ENCODE results near the gene SKAP1.

SKAP1 gene

GRCh38 chr17:48148029-48148770 is 281.8 kb downstream of the SKAP1 start:
- DNase-seq (ENCODE audit: low read depth in 2 of 2) = no peak

- no peak for DNase-seq (ENCODE audit: low read depth in 2 of 2)
Measured at GRCh38 chr17:48144976-48145798, 284.8 kb downstream of the SKAP1 start.

- no peak for DNase-seq (ENCODE audit: low read depth in 2 of 2)
Measured at GRCh38 chr17:48144231-48144630, 285.8 kb downstream of the SKAP1 start.

GRCh38 chr17:48143629-48144028 is 286.4 kb downstream of the SKAP1 start:
- DNase-seq (ENCODE audit: low read depth in 2 of 2) = no peak

- DNase-seq (ENCODE audit: low read depth in 2 of 2) = no peak
Measured at GRCh38 chr17:48139944-48140343, 290.1 kb downstream of the SKAP1 start.

- no peak for DNase-seq (ENCODE audit: low read depth in 2 of 2)
Measured at GRCh38 chr17:48137656-48138055, 292.4 kb downstream of the SKAP1 start.

- no peak for DNase-seq (ENCODE audit: low read depth in 2 of 2)
Measured at GRCh38 chr17:48134912-48135480, 295.0 kb downstream of the SKAP1 start.

- no peak for DNase-seq (ENCODE audit: low read depth in 2 of 2)
Measured at GRCh38 chr17:48132385-48132784, 297.6 kb downstream of the SKAP1 start.

- DNase-seq (ENCODE audit: low read depth in 2 of 2) = no peak
Measured at GRCh38 chr17:48131216-48131824, 298.7 kb downstream of the SKAP1 start.

GRCh38 chr17:48129981-48130380 is 300.0 kb downstream of the SKAP1 start:
- DNase-seq (ENCODE audit: low read depth in 2 of 2) = no peak

GRCh38 chr17:48128400-48128799 is 301.6 kb downstream of the SKAP1 start:
- no peak for DNase-seq (ENCODE audit: low read depth in 2 of 2)

- no peak for DNase-seq (ENCODE audit: low read depth in 2 of 2)
Measured at GRCh38 chr17:48127371-48128051, 302.5 kb downstream of the SKAP1 start.

- DNase-seq (ENCODE audit: low read depth in 2 of 2) = no peak
Measured at GRCh38 chr17:48126532-48126850, 303.5 kb downstream of the SKAP1 start.

- DNase-seq (ENCODE audit: low read depth in 2 of 2) = no peak
Measured at GRCh38 chr17:48125829-48126531, 304.0 kb downstream of the SKAP1 start.

- DNase-seq (ENCODE audit: low read depth in 2 of 2) = no peak
Measured at GRCh38 chr17:48123776-48124388, 306.1 kb downstream of the SKAP1 start.

- DNase-seq (ENCODE audit: low read depth in 2 of 2) = no peak
Measured at GRCh38 chr17:48123111-48123510, 306.9 kb downstream of the SKAP1 start.

- no peak for DNase-seq (ENCODE audit: low read depth in 2 of 2)
Measured at GRCh38 chr17:48122665-48123045, 307.4 kb downstream of the SKAP1 start.

- no peak for DNase-seq (ENCODE audit: low read depth in 2 of 2)
Measured at GRCh38 chr17:48121923-48122664, 307.9 kb downstream of the SKAP1 start.

- DNase-seq (ENCODE audit: low read depth in 2 of 2) = peak in 1 of 2 donors; percentile 19
Measured at GRCh38 chr17:48113201-48113676, 316.8 kb downstream of the SKAP1 start.

- no peak for DNase-seq (ENCODE audit: low read depth in 2 of 2)
Measured at GRCh38 chr17:48111937-48112241, 318.1 kb downstream of the SKAP1 start.

Measured in stimulated activated CD8-positive, alpha-beta memory T cell treated with anti-CD3 and anti-CD28 coated beads, Interleukin-15, amount 100 ng/mL, for 48 hours (primary cell).